Endodermal cell (in vitro differentiated cells): ENCODE measurements around the gene RHBDL1. TPM values are rescaled to one million over a fixed set of nuclear protein-coding genes. Genes with fewer than 3 reads are reported as not detected.

Source experiments
- DNase-seq: peaks from one replicate; pipeline ENCODE4 v3.0.0-alpha.2; 2017
- H3K27ac ChIP-seq: 2 replicates; pipeline ENCODE4 v1.5.1; 2013; ENCODE audit warnings: mild to moderate bottlenecking, low read depth, low read length, moderate library complexity
- H3K27me3 ChIP-seq: 2 replicates; pipeline ENCODE4 v1.6.1; 2013; ENCODE audit warnings: mild to moderate bottlenecking, low read length, moderate library complexity; ENCODE audit not compliant: insufficient read depth, control insufficient read depth, poor library complexity, severe bottlenecking
- H3K36me3 ChIP-seq: 2 replicates; pipeline ENCODE4 v1.7.0; 2013; ENCODE audit warnings: mild to moderate bottlenecking, low read length, moderate library complexity; ENCODE audit not compliant: control insufficient read depth, insufficient read depth
- H3K4me1 ChIP-seq: one replicate; pipeline ENCODE4 v1.7.0; 2013; ENCODE audit warnings: low read length; ENCODE audit not compliant: control insufficient read depth, insufficient read depth
- H3K4me3 ChIP-seq: 2 replicates; pipeline ENCODE4 v1.5.1; 2013; ENCODE audit warnings: mild to moderate bottlenecking, low read length, moderate library complexity
- H3K9ac ChIP-seq: 2 replicates; pipeline ENCODE4 v1.6.1; 2013; ENCODE audit warnings: mild to moderate bottlenecking, low read length, moderate library complexity; ENCODE audit not compliant: poor library complexity, severe bottlenecking; ENCODE audit errors: extremely low read depth
- H3K9me3 ChIP-seq: 2 replicates; pipeline ENCODE4 v1.6.1; 2013; ENCODE audit warnings: mild to moderate bottlenecking, low read length, moderate library complexity; ENCODE audit not compliant: control insufficient read depth
- H3K27ac Mint-ChIP-seq: 2 replicates; pipeline ENCODE4 v1.8.0; 2020; ENCODE audit warnings: mixed read lengths
- H3K27me3 Mint-ChIP-seq: 2 replicates; pipeline ENCODE4 v1.8.0; 2021; ENCODE audit warnings: mild to moderate bottlenecking, mixed read lengths; ENCODE audit not compliant: insufficient read depth
- H3K36me3 Mint-ChIP-seq: 2 replicates; pipeline ENCODE4 v1.8.0; 2020; ENCODE audit warnings: low read depth, mixed read lengths
- H3K4me1 Mint-ChIP-seq: 2 replicates; pipeline ENCODE4 v1.8.0; 2020; ENCODE audit warnings: mixed read lengths
- H3K4me3 Mint-ChIP-seq: 2 replicates; pipeline ENCODE4 v1.8.0; 2020; ENCODE audit warnings: mild to moderate bottlenecking, moderate library complexity, mixed read lengths
- H3K9me3 Mint-ChIP-seq: 2 replicates; pipeline ENCODE4 v1.8.0; 2020; ENCODE audit warnings: mild to moderate bottlenecking, mixed read lengths
- CTCF ChIP-seq: fragments of 200-600 bp; sonication (generic); conservative IDR thresholded peaks from 2 replicates; pipeline ENCODE4 v1.5.0; 2021; ENCODE audit warnings: antibody characterized with exemption, mild to moderate bottlenecking
- WGBS, 2 experiments: methylation state at CpG; one replicate each; pipeline versions ENCODE4 v1.1.5 to v1.1.7; 2013; ENCODE audit warnings: missing lambda C conversion rate in 2 of 2, mixed read lengths in 1 of 2; ENCODE audit not compliant: insufficient coverage in 1 of 2, insufficient read length in 1 of 2; 5-methylcytosine and 5-hydroxymethylcytosine counted together
- total RNA-seq, 2 donors: library from RNA; stranded (reverse); fragmentation: NEBNext Ultra II Directional in 1 of 2; extraction: Animal tissue kit (Norgen Biotek cat#: 25700) in 1 of 2; gene quantifications; 2 replicates in 1 of 2; 3 replicates in 1 of 2; pipeline ENCODE4 v1.2.1, GENCODE V29; 2021

RHBDL1 gene
- total RNA-seq, 2 donors from 2014 or later = 3.7 to 5.1 TPM

- DNase-seq = no peak
- Mint-ChIP-seq H3K4me3 (no peak overlapping the region), H3K9me3 (no peaks in the 10 kb centered on the region), H3K27me3 (no peaks in the 10 kb centered on the region), H3K36me3 (no peaks in the 10 kb centered on the region), H3K4me1 (no peaks in the 10 kb centered on the region), H3K27ac (no peak overlapping the region)
- Histone ChIP-seq H3K4me1 (no peaks in the 10 kb centered on the region), H3K27ac (no peak overlapping the region), H3K36me3 (no peaks in the 10 kb centered on the region), H3K9ac (no peak overlapping the region), H3K27me3 (no peaks in the 10 kb centered on the region), H3K4me3 (no peak overlapping the region), H3K9me3 (no peaks in the 10 kb centered on the region)
- WGBS, 2 experiments = 97% methylated on average over 12 of the region's 12 CpGs
- TF ChIP-seq CTCF = no peak
These were observed 30.9 kb upstream of the RHBDL1 start for GRCh38 chr16:644556-644955.

- Histone ChIP-seq H3K9ac (no peak overlapping the region), H3K36me3 (no peaks in the 10 kb centered on the region), H3K4me1 (no peaks in the 10 kb centered on the region), H3K4me3 (no peak overlapping the region), H3K9me3 (no peaks in the 10 kb centered on the region), H3K27ac (no peak overlapping the region), H3K27me3 (no peaks in the 10 kb centered on the region)
- TF ChIP-seq CTCF = no peak
- no peak for DNase-seq
- Mint-ChIP-seq H3K4me1 (no peaks in the 10 kb centered on the region), H3K9me3 (no peaks in the 10 kb centered on the region), H3K27me3 (no peaks in the 10 kb centered on the region), H3K36me3 (no peaks in the 10 kb centered on the region), H3K4me3 (no peak overlapping the region), H3K27ac (no peak overlapping the region)
- 94 to 95% methylated on average over 24 to 32 of the region's 32 CpGs for WGBS, 2 experiments
These were observed 29.4 kb upstream of the RHBDL1 start for GRCh38 chr16:645852-646678.

GRCh38 chr16:646679-647172 is 28.7 kb upstream of the RHBDL1 start:
- no peak for TF ChIP-seq CTCF
- Mint-ChIP-seq H3K4me1 (no peaks in the 10 kb centered on the region), H3K27ac (no peak overlapping the region), H3K9me3 (no peaks in the 10 kb centered on the region), H3K27me3 (no peaks in the 10 kb centered on the region), H3K36me3 (no peaks in the 10 kb centered on the region), H3K4me3 (no peak overlapping the region)
- WGBS, 2 experiments = 93 to 96% methylated on average over 2 to 22 of the region's 22 CpGs
- Histone ChIP-seq H3K27ac (no peak overlapping the region), H3K4me3 (no peak overlapping the region), H3K27me3 (no peaks in the 10 kb centered on the region), H3K9me3 (no peaks in the 10 kb centered on the region), H3K4me1 (no peaks in the 10 kb centered on the region), H3K9ac (no peak overlapping the region), H3K36me3 (no peaks in the 10 kb centered on the region)
- DNase-seq = no peak
